Stimulated activated CD8-positive, alpha-beta memory T cell treated with anti-CD3 and anti-CD28 coated beads, Interleukin-12 subunit alpha, Interleukin-12 subunit beta, amount 100 ng/mL, for 24 hours (primary cell): ENCODE results near the gene TMEM232.

ENCODE experiments used
- DNase-seq: peaks from one replicate; pipeline ENCODE4 v3.0.0-alpha.2; 2020; ENCODE audit errors: extremely low read depth

TMEM232 gene

DNA sequence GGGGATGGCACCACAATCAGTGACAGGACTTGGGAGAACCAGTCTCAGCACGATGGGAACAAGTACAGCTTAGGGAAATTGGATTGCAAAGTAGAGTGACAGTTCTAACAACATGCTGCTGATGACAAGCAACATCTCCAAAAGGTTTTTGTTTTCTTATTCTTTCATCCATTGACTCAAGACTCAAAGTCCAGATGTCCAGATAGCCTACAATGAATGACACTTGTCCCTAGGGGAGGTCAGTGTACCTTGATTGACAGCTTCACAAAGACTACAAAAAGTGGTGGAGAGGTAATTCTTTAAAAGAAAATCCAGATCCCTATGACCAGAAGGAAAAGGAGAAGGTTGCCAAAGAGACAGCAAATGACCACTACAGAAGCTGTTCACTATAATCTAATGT is 323.9 kb downstream of the TMEM232 start:
- DNase-seq, result no peak

DNA sequence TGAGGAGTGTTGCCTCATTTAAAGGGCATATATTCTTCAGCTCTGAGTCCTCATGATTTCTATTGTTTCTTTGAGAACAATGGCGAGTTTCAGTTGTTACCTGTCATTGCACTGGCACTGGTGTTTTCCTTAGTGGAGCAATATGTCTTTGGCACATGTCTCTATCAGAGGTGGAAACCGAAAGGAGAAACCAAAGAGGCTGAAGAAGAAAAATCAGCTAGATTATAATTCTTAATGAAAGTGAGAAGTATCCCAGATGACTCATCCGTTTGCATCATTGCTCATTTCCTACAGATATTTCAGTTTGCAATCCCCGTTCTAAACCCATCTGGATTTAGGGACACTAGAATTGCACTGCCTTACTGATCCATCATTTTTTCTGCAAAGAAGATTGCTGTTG is 324.6 kb downstream of the TMEM232 start:
- no peak for DNase-seq

- DNase-seq, result no peak
Measured at GRCh38 chr5:110398951-110399350, 327.5 kb downstream of the TMEM232 start.

DNA sequence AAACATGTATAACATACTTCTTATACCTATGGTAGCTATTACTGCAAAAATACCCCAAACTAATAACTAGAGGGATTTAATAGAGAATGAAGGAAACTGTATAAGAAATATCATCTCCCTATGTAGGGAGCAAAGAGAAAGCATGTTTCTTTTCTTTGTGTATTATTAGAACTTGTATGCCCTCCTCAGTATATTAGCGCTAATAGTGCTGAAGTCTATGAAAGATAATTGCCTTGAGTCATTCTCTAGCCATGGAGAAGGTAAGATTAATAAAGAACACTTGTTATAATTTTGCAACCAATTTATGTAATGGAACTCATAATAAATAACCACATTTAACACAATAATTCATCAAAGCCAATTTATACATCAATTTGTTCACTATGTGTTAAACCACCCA is 329.2 kb downstream of the TMEM232 start:
- no peak for DNase-seq

DNA sequence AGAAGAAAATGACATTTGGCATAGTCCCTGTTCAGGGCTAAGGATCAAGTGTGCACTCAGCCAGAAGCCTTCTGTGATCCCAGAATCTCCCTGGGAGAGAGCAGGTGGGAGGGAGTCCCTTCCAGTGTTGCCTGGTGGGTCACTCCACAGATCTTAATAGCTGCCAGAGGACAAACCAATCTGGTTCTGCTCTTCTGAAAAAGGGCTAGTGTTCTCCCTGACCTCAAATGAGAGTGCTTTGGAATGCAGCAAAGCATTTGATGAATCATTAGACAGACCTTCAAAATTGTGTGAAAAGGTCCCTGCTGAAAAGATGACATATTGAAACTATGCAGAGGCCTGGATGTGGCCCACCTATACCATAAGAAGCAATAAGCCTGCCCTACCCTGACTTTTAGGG is 339.7 kb downstream of the TMEM232 start:
- DNase-seq, result no peak

- no peak for DNase-seq
Measured at GRCh38 chr5:110383231-110383630, 343.2 kb downstream of the TMEM232 start.

- DNase-seq, result no peak
Measured at GRCh38 chr5:110377943-110378342, 348.5 kb downstream of the TMEM232 start.

- DNase-seq, result no peak
Measured at GRCh38 chr5:110377361-110377760, 349.1 kb downstream of the TMEM232 start.

DNA sequence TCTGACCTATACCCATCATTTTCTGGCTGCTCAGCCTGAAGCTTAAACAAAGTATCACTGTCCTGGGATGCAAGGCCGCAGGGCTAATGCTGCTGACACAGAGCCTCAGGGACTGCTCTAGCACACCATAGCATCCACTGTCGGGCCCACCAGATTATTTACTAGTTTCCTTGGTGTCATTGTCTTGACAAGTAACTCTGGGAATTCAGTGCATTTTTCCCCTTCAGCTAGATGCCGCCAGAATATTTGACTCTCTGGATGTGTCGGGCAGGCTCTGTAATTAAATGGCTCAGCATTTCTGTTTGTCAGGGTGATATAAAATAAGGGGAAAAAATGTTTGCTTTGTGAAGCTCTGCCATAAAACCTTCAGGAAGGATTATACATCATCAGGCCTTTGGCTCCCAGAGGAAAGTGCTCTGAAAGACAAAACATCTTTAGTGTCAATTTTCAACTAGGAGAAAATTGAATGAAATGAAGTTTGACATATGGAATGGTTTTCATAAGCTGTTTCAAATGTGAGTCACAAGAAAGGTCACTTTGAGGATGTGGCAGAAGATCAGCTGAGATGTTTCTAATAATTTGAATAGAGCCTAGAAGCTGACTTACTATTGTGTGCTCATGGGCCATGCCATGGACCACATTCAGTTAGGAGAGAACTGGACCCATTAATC is 350.1 kb downstream of the TMEM232 start:
- no peak for DNase-seq

GRCh38 chr5:110371725-110372041 is 354.8 kb downstream of the TMEM232 start:
- DNase-seq, result no peak

GRCh38 chr5:110371011-110371724 is 355.3 kb downstream of the TMEM232 start:
- DNase-seq, result no peak
